Subcutaneous abdominal adipose tissue (tissue), 5 donors: ENCODE data around the gene SCUBE3.

Experiments used
- H3K27ac ChIP-seq: one replicate; pipeline ENCODE4 v1.7.0; 2013; ENCODE audit warnings: low read depth, mild to moderate bottlenecking, inconsistent platforms, low read length, moderate library complexity
- H3K27me3 ChIP-seq, 5 donors: one replicate each; pipeline ENCODE4 v1.7.0; 2013; ENCODE audit warnings: low read length in 5 of 5, inconsistent platforms in 1 of 5; ENCODE audit not compliant: control insufficient read depth in 5 of 5, insufficient read depth in 4 of 5
- H3K36me3 ChIP-seq, 5 donors: one replicate each; pipeline ENCODE4 v1.7.0; 2013; ENCODE audit warnings: low read length in 5 of 5; ENCODE audit not compliant: control insufficient read depth in 5 of 5, insufficient read depth in 5 of 5
- H3K4me1 ChIP-seq, 5 donors: one replicate each; pipeline ENCODE4 v1.7.0; 2013; ENCODE audit warnings: low read length in 5 of 5, mild to moderate bottlenecking in 3 of 5, moderate library complexity in 1 of 5; ENCODE audit not compliant: control insufficient read depth in 5 of 5, insufficient read depth in 5 of 5
- H3K4me3 ChIP-seq, 5 donors: one replicate each; pipeline ENCODE4 v1.7.0; 2013; ENCODE audit warnings: low read length in 5 of 5, low read depth in 1 of 5
- H3K9ac ChIP-seq, 5 donors: one replicate each; pipeline ENCODE4 v1.7.0; 2013; ENCODE audit warnings: low read length in 5 of 5, mild to moderate bottlenecking in 4 of 5, moderate library complexity in 3 of 5
- H3K9me3 ChIP-seq, 5 donors: one replicate each; pipeline ENCODE4 v1.7.0; 2013; ENCODE audit warnings: low read length in 5 of 5; ENCODE audit not compliant: control insufficient read depth in 5 of 5
- donor health status: healthy.
- donor health status: healthy.
- donor health status: healthy.
- donor health status: healthy.
- donor health status: healthy.

SCUBE3 gene

DNA sequence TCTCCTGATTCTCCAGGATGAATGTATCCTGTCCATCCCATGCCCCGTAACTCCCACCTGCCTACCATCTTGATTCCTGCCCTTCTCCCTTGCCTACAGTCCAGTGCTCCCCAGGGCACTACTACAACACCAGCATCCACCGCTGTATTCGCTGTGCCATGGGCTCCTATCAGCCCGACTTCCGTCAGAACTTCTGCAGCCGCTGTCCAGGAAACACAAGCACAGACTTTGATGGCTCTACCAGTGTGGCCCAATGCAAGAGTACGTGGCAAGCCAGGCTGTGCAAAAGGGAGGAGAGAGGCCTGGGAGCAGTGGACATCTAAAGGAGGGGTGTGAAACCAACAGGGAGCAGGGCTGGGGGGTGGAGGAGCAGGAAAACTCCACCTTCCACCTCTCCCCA is 30.8 kb downstream of the SCUBE3 start:
- H3K36me3 ChIP-seq = peaks cover 0 to 27% (median 12%) of the 10 kb centered on the region in 5 donors
- H3K4me3 ChIP-seq = no peak overlapping the region
- H3K4me1 ChIP-seq = peaks cover 1 to 17% (median 15%) of the 10 kb centered on the region in 5 donors
- H3K9ac ChIP-seq = no peak overlapping the region
- H3K27ac ChIP-seq = no peak overlapping the region
- no peaks in the 10 kb centered on the region for H3K9me3 ChIP-seq
- H3K27me3 ChIP-seq = no peaks in the 10 kb centered on the region

DNA sequence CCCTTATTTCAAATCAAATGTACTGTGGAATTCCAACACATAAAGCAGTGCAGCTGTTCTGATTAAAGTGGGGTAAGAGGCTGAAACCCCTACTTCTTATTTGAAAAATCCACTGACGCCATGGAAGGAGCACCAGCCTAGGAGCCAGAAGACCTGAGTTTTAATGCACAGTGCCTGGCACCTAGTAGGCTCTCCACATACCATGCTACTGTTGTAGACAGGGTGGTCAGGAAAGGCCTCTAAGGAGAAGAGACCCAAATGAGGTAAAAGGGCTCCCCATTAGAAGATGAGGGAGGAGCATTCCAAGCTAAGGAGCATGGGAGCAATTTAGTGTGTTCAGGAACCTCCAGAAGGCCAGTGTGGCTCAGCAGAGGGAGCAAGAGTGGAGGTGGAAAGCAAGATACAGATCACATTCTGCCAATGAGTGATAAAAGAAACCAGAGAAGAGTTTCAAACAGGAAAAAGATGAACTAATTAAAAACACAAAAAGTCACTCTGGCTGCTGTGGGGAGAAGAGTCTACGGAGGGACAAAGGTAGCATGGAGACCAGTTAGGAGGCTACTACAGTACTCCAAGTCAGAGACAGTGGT is 34.0 kb downstream of the SCUBE3 start:
- H3K9ac ChIP-seq = no peak overlapping the region
- H3K4me3 ChIP-seq = no peak overlapping the region
- peaks cover 0 to 26% (median 12%) of the 10 kb centered on the region in 5 donors for H3K36me3 ChIP-seq
- H3K27ac ChIP-seq = no peak overlapping the region
- no peaks in the 10 kb centered on the region for H3K9me3 ChIP-seq
- no peaks in the 10 kb centered on the region for H3K27me3 ChIP-seq
- H3K4me1 ChIP-seq = peaks cover 1 to 15% (median 12%) of the 10 kb centered on the region in 5 donors

DNA sequence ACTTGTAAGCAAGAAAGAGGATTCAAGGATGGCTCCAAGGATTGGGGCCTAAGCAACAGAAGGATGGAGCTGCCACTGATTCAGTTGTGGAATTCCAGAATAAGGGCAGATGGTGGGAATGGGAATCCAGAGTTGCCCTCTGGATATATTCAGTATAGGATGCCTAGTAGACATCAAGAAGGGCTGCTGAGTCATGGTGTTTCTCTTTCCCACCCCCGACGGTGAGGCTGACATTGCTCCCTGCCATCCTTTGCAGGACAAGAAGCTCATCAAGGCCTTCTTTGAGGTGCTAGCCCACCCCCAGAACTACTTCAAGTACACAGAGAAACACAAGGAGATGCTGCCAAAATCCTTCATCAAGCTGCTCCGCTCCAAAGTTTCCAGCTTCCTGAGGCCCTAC is 34.5 kb downstream of the SCUBE3 start:
- no peaks in the 10 kb centered on the region for H3K27me3 ChIP-seq

DNA sequence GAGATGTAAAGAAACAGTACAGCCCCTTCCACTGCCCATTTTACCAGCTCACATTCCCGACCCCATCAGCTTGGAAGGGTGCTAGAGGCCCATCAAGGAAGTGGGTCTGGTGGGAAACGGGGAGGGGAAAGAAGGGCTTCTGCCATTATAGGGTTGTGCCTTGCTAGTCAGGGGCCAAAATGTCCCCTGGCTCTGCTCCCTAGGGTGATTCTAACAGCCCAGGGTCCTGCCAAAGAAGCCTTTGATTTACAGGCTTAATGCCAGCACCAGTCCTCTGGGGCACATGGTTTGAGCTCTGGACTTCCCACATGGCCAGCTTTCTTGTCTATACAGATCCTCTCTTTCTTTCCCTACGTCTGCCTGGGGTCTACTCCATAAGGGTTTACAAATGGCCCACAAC is 35.2 kb downstream of the SCUBE3 start:
- Histone ChIP-seq H3K4me1 (peaks cover 1 to 15% (median 12%) of the 10 kb centered on the region in 5 donors), H3K27me3 (no peaks in the 10 kb centered on the region), H3K36me3 (peaks cover 0 to 16% (median 12%) of the 10 kb centered on the region in 5 donors), H3K4me3 (no peak overlapping the region), H3K9me3 (no peaks in the 10 kb centered on the region), H3K9ac (no peak overlapping the region), H3K27ac (no peak overlapping the region)

More for the DNA sequence above, 34.5 kb downstream of the SCUBE3 start:
- Histone ChIP-seq H3K27ac (no peak overlapping the region), H3K9ac (no peak overlapping the region), H3K4me3 (no peak overlapping the region), H3K9me3 (no peaks in the 10 kb centered on the region), H3K4me1 (peaks cover 1 to 15% (median 12%) of the 10 kb centered on the region in 5 donors), H3K36me3 (peaks cover 0 to 22% (median 12%) of the 10 kb centered on the region in 5 donors)

DNA sequence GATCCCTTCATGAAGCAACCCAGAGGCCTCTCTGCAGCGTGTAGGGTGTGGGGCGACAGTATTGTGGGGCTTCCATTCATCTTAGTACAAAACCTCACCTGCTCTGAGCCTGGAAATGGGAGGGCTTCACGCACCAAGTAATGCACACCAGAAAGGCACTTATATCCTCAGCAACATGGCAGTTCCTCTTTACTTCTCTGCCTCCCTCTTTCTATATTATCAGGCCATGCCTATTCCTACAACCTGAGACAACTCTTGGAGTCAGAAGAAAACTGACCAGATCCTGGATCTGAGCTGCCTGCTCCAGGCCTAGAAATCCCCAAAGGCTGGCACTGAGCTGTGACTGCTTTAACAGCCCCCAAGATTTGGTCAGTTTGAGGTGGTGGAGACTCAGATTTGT is 38.2 kb downstream of the SCUBE3 start:
- no peaks in the 10 kb centered on the region for H3K36me3 ChIP-seq
- no peaks in the 10 kb centered on the region for H3K9me3 ChIP-seq
- H3K9ac ChIP-seq = no peak overlapping the region
- peaks cover 1 to 15% (median 12%) of the 10 kb centered on the region in 5 donors for H3K4me1 ChIP-seq
- no peak overlapping the region for H3K4me3 ChIP-seq
- H3K27ac ChIP-seq = no peak overlapping the region
- H3K27me3 ChIP-seq = no peaks in the 10 kb centered on the region

DNA sequence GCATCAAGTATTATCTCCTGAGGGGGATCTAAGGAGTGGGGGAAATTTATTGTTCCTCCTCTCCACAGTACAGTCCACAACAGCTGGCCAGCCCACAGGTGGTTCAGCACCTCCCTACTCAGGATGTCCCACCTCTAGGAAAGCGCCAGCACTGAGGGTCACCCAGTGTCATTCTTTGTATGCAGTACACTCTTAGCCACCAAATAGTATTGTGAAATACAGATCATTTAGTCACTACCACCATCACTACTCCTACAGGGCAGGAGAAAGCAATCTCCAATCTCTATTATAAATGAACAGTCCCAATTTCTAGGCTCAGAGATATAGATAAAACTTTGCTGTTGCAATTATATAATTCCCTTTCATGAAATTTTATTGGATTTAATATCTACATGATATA is 39.5 kb downstream of the SCUBE3 start:
- Histone ChIP-seq H3K27ac (no peak overlapping the region), H3K27me3 (no peaks in the 10 kb centered on the region), H3K9ac (no peak overlapping the region), H3K36me3 (no peaks in the 10 kb centered on the region), H3K9me3 (no peaks in the 10 kb centered on the region), H3K4me1 (peaks cover 2 to 16% (median 15%) of the 10 kb centered on the region in 5 donors), H3K4me3 (no peak overlapping the region)

DNA sequence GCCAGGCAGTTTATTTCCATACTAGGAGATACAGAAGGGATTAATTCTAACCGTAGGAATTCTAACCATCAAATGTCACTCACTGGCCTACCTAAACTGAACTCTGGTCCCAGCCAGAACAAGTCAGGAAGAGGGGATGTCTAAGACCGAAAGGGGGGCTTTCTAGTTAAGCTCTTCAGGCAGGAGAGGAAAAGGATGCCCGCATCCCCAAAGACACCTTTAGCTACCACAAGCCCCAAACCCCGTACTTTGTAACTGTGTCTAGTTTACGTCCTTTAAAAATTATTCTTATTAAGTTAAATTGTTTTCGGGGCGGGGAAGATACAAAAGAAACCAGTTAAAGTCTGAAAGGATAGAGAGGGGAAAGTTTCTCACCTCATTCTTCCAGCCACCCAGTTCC is 44.6 kb downstream of the SCUBE3 start:
- Histone ChIP-seq H3K4me3 (peak overlapping the region; percentile 88 to 98 (median 92)), H3K27ac (peak overlapping the region; percentile 96), H3K9me3 (no peaks in the 10 kb centered on the region), H3K9ac (peak overlapping the region; percentile 56 to 97 (median 94)), H3K27me3 (no peaks in the 10 kb centered on the region), H3K36me3 (no peaks in the 10 kb centered on the region), H3K4me1 (peaks cover 7 to 23% (median 22%) of the 10 kb centered on the region in 5 donors)

DNA sequence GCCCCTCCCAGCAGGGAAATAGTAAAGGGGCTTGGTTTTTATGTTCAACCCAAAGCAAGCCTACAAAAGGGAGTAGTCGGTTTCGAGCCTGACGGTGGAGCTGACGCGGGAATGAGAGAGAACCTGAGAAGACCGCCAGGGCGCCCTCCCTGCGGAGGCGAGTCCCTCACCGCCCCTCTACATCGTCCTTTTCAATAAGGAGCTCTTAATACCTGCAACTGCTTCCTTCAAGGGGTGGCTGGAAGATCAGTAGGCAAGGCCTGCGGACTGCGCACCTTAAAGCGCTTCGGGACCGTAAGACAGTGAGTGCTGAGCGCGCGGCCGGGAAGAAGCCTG is 45.1 kb downstream of the SCUBE3 start:
- no peaks in the 10 kb centered on the region for H3K27me3 ChIP-seq
- peak overlapping the region; percentile 56 to 97 (median 94) for H3K9ac ChIP-seq
- peak overlapping the region; percentile 96 for H3K27ac ChIP-seq
- peaks cover 7 to 23% (median 22%) of the 10 kb centered on the region in 5 donors for H3K4me1 ChIP-seq
- peak overlapping the region; percentile 88 to 98 (median 92) for H3K4me3 ChIP-seq
- H3K36me3 ChIP-seq = no peaks in the 10 kb centered on the region
- H3K9me3 ChIP-seq = no peaks in the 10 kb centered on the region

DNA sequence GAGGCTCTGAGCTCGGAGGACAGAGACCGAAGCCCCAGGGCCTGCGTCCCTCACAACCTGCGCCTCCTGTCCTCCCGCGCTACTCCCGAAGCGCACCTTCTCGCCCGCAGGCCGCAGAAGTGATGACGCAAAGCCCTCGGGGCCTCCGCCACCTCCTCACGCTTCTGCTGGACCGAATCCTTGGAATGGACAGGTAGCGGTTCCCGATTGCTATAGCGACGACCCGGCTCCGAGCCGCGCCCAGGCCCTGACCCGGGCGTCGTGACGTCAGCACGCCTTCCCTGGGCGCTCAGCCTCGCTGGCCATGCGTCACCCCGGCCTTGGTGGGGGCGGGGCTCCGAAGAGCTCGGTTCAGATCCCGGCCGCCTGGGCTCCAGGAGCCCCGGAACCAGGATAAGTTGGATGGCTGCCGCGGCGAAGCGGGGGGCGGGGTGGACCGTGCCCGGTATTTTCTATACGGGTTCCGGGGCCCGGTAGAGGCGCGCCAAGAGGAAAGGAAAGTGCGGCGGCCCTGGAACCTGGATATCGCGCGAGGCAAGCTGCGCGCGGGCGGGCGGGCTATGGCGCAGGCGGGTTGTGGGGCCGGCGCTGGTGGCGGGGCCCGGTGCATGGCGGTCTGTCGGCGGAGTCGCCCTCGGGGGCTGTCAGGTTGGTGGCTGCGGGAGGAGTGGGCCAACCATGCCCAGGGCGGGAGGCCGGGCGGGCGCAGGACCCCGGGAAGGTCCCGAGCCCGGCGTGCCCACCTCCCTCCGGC is 45.6 kb downstream of the SCUBE3 start, which contains the start of gene ZNF76:
ZNF76 (plus strand) TSS at position 542 of the 754 bp plus-strand sequence. CDS start 21,417 bp downstream, outside the sequence.
- Histone ChIP-seq H3K4me1 (peaks cover 7 to 23% (median 22%) of the 10 kb centered on the region in 5 donors), H3K36me3 (no peaks in the 10 kb centered on the region), H3K4me3 (peak within 1 kb of the TSS; percentile 88 to 98 (median 92)), H3K9me3 (no peaks in the 10 kb centered on the region), H3K9ac (peak within 1 kb of the TSS; percentile 84 to 97 (median 94)), H3K27ac (peak within 1 kb of the TSS; percentile 96), H3K27me3 (no peaks in the 10 kb centered on the region)

DNA sequence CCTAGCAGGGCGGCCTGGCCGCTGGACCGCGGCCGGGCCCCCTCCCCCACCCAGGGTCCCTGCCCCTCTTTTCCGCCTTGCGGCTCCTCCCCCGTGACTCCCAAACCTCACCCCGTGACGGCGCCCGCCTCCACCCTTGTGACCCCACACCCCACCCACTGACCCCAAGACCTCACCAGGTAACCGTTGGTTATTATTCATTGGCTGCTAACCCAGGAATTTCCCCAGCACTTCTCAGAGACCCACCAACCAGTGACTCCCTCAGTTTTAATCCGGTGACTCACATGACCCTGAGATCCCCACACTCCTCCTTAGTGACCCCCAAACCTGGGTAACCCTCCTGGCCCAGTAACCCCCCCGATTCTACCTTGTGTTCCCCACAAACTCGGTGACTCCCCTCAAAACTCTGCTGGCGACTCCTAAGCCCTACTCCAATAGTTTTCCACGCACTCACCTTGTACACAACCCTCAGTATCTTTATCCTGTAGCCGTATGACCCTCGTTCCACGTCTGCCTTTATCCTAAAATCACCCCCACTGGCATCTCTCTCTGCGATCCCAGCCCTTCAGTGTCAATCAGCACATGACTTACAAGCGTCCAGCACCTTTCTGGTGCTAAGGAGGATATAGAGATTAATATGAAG is 46.3 kb downstream of the SCUBE3 start:
- peaks cover 7 to 23% (median 22%) of the 10 kb centered on the region in 5 donors for H3K4me1 ChIP-seq
- H3K36me3 ChIP-seq = no peaks in the 10 kb centered on the region
- no peaks in the 10 kb centered on the region for H3K9me3 ChIP-seq
- no peaks in the 10 kb centered on the region for H3K27me3 ChIP-seq
- peak overlapping the region; percentile 96 for H3K27ac ChIP-seq
- H3K4me3 ChIP-seq = peak overlapping the region; percentile 85 to 98 (median 92)
- H3K9ac ChIP-seq = peak overlapping the region; percentile 84 to 97 (median 94)
